GM19239 (cell line): ENCODE data around the gene NPW.
"Not testable (repeated sequence)": the region's sequence is repeated elsewhere in the genome, so short reads cannot be mapped to it uniquely, and the experiment has no call there.

Experiments
- DNase-seq: peaks from one replicate; pipeline ENCODE4 v3.0.0; 2011; ENCODE audit warnings: low spot score; ENCODE audit not compliant: insufficient read length
- FAIRE-seq: peaks from 2 replicates; lab custom pipeline; 2011; peaks lifted over from hg19 to GRCh38; lab: Jason Lieb, UNC

Gene NPW

GRCh38 chr16:2033057-2033908 lies 13.7 kb downstream of the NPW start:
- no peak for FAIRE-seq
- DNase-seq = no peak

GRCh38 chr16:2033909-2034695 lies 14.5 kb downstream of the NPW start:
- DNase-seq, FAIRE-seq: not testable (repeated sequence)

DNA sequence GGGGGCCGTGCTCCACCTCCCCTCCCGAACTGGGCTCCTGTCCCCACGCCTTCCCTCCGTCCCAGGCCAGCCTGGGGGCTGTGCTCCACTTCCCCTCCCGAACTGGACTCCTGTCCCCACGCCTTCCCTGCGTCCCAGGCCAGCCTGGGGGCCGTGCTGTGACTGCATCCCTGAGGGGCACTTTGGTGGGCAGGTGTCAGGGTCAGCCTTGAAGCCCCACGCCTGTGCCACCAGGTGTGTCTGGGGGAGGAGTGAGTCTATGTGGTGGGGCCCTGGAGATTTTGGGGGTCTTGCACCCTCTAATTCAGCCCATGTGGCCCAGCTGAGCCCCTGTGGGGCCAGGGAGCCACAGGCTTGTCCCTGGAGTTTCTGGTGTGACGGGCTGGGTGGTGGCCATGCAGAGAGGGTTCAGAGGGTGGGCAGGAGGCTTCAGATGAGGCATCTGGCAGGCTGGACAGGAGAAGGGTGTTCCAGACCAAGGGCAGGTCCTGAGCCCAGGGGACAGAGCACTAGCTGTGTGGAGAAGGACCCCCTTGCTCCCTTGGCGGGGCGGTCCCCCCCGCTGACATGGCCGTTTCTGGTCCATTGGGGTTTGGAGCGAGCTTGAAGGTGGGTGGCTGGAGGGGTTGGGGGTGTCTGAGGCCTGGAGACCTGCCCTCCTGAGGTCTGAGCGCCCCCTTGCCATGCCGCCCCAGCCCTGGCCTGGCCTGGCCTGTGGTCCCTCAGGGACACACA lies 15.3 kb downstream of the NPW start:
- no peak for DNase-seq
- no peak for FAIRE-seq

DNA sequence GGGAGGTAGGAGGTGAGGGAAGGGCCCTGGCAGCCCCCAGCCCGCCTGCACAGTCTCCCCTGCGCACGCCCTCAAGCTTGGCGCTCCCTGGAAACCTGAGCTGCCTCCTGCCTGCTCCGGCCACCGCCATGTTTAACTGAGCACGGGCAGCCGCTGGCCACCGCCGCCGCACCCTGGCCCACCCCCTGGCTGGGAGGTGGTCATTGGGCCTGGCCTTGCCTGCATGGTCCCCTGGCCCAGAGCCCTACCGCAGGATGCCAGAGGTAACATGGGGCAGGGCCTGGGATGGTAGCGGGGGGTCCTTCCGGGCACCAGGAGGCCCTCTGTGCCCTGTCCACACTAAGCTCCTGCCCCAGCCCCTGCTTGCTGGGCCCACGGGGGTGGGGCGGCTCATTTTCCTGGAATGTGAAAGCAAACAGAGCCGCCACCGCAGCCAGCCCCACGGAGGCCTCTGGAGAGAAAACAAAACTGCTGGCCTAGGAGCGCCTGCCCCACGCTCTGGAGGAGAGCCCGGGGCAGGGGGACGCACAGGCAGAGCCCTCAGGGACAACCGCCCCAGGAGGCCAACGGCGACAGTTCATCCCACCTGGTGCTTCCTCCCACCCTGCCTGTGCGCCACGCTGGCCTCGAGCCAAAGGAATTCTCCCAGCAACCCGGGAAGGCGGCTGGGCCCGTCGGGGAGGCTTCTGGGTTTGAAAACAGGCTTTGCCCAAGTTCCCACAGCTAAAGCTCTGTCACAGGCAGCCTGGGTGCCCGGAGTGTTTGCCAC lies 16.0 kb downstream of the NPW start:
- FAIRE-seq = no peak
- DNase-seq = no peak

DNA sequence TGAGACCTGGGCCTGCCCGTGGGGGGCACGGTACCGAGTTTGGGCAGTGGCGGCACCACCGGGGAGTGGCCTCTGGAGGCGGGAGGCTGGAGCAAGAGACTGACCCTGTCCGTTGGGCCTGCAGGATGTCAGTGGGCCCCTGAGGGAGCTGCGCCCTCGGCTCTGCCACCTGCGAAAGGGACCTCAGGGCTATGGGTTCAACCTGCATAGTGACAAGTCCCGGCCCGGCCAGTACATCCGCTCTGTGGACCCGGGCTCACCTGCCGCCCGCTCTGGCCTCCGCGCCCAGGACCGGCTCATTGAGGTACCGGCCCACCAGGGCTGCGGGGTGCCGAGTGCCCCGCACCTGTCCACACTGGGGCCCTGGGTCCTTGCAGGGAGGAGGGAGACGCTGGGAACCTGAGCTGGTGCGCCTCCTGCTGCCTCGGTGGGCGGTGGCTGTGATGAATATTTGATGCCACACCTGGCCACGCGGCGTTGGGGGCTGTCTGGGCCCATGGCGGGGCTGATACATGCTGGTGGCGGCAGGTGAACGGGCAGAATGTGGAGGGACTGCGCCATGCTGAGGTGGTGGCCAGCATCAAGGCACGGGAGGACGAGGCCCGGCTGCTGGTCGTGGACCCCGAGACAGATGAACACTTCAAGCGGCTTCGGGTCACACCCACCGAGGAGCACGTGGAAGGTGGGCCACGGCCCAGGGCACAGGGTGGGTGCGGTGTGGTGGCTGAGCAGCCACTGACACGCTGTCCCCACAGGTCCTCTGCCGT lies 16.8 kb downstream of the NPW start:
- DNase-seq (no peak), FAIRE-seq (no peak)

DNA sequence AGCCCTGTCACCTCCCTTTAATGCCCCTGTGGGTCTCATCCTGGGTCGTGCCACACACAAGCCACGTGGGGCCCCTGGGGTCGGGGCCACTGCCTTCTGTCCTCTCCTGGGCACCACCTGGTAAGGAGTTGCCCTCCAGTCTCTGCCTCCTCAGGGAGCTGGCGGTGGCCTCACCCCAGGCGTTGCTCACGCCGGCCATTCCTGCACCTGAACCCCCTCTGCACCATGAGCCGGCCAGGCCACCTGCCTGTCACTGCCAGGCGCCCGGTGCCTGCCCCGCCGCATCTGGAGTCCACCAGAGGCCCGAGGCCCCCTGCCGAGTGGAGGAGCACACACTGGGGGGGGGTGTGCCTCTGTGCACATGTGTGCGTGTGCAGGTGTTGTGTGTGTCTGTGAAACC lies 17.5 kb downstream of the NPW start:
- DNase-seq (no peak), FAIRE-seq (no peak)

GRCh38 chr16:2037647-2038381 lies 18.2 kb downstream of the NPW start:
- no peak for FAIRE-seq
- no peak for DNase-seq

DNA sequence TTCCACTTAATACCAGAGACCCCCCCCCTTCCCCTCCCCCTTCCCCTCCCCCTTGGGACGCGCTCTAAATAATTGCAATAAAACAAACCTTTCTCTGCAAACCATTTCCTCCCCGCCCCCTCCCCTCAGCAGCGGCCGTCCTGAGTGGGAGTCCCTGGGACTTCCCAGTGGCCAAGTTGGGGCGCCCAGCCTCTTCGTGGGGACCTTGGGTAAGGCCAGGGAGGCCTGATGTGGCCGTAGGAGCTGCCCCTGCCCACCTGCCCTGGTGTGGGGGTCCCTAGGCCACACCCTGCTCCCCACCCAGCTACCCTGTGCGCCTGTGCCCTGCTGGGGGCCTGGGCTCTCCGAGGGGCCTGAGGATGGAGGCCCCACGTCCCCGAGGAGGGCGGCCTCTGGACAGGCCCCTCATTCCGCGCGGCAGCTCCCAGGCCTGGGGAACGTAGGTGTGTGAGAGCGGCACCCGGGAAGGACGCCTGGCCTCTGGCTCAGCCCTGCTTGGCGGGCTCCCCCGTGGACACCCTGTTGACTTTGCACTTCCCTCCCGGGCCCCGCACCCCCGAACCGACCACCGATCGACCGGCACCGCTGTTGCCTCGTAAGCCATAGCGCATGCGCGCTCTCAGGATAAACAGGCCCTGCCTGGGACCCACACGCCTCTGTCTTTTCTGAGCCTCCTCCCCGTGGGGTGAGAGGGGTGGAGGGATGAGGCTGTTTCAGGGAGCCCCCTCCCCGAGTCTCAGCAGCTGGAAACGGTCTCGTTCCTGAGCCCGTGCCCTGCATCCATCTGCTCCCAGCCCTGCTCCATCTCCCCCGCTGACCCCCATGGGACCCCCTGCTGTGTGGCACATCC lies 19.0 kb downstream of the NPW start:
- no peak for FAIRE-seq
- DNase-seq = no peak

- DNase-seq (no peak), FAIRE-seq (no peak)
Measured at GRCh38 chr16:2039274-2040031, 19.9 kb downstream of the NPW start.

GRCh38 chr16:2040041-2040786 lies 20.6 kb downstream of the NPW start:
- no peak for DNase-seq

GRCh38 chr16:2040787-2041522 lies 21.4 kb downstream of the NPW start:
- DNase-seq (no peak), FAIRE-seq (no peak)

More at GRCh38 chr16:2040041-2040786, 20.6 kb downstream of the NPW start:
- no peak for FAIRE-seq

DNA sequence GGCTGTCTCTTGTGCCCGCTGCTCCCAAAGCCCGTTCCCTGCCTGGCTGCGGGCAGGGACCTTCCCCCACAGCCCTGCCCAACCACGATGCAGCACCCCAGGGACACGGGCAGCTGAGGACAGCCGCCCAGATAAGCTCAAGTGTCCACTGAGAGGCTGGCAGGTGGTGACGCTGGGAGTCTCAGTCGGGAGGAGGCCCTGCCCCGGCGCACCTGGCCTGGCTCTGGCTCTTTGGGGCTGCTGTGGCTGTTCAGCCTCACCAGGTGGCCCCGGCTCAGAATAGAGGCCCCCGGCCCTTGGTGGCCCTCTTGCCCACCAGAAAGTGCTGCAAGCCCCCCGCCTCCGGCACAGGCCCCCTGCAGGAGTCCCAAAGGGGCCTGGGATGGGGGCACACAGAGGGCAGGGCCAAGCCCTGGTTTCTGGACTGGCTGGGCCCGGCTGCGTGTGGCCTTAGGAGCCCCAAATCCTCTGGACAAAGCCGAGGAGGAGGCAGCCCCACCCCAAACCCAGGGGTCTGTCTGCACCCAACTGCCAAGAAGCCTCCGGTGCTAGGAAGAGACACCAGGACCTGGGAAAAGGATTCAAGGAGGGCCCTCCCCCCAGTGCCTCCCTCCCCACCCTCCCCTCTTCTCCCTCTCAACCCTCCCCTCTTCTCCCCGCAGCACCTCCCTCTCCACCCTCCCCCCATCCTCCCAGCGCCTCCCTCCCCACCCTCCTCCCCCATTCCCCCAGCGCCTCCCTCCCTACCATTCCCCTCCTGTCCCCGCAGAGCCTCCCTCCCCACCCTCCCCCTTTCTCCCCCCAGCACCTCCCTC lies 22.8 kb downstream of the NPW start:
- DNase-seq = no peak
- no peak for FAIRE-seq

GRCh38 chr16:2042986-2043666 lies 23.5 kb downstream of the NPW start:
- FAIRE-seq (no peak), DNase-seq (no peak)
